Measurements from ENCODE around the gene TNNT2. TPM values are rescaled to one million over a fixed set of nuclear protein-coding genes. Genes with fewer than 3 reads are reported as not detected.
A peak's percentile ranks its signal among the peaks of the same experiment; 100 is the strongest.

The TNNT2 gene
- total and polyA plus RNA-seq, 4 donors, result 0.17 to 0.28 (median 0.25) TPM; not detected in 1

DNA sequence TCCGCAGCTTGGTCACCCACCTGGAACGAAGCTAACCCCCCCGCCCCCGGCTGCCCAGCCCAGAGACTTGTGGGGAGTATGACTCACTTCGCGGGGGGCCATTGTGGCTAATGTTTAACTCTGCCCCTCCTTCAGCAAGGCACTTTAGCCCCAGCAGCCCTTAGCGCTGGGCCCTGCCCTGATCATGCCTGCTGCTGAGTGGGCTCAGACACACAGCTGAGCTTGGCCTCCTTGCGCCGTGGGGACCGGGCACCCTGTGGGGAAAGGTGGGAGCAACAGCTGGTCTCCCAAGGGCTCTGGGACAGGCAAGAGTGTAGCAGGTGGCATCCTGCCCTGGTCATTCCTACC, 28.0 kb upstream of the TNNT2 start:
- WGBS, result 58% methylated on average over 10 of the region's 10 CpGs
- peak; percentile 46 for DNase-seq (ENCODE audit: low spot score)

DNA sequence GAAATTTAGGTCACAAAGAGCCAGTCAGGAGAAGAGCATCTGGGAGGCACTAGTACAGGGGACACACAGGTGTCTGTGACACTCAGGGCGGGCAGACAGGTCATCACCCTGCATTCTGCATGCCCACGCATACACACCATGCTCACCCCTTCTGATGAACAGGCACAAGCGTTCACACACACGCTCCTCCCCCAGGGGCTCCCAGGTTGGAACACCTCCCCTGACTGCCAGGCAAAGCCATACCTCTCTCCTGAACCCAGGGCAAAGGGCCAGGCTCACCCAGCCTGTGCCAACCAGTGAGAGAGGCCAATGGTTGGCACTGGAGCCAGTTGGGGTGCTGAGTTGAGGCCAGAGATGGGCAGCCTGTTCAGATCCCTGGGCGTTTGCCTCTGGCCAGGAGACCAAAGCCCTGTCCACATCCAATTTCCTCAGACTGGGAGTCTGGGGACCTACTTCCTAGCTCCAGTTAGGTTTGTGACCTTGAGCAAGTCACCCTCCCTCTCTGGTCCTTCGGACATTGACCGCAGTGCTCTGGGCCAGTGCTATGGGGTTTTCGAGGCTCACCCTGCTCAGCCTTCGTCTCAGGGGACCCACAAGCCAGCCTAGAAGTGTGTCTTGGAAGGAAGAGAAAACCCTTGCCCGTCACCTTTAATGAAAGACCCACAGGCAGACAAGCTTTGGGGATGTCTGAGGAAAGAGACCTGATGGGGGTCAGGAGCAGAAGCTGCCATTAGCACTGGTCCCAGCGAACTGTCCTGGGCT, 27.4 kb upstream of the TNNT2 start:
- Histone ChIP-seq H3K9me3 (ENCODE audit: control insufficient read depth in 4 of 4, low read length in 3 of 4) (no peaks in the 10 kb centered on the region), H3K4me1 (ENCODE audit: control insufficient read depth in 4 of 4, insufficient read depth in 4 of 4, low read length in 3 of 4) (peaks cover 11 to 32% (median 18%) of the 10 kb centered on the region in 4 donors), H3K36me3 (ENCODE audit: control insufficient read depth in 4 of 4, insufficient read depth in 3 of 4, low read depth in 1 of 4, low read length in 3 of 4) (peaks cover 0 to 3% (median 0%) of the 10 kb centered on the region in 4 donors), H3K4me3 (ENCODE audit: low read depth in 1 of 3, low read length in 3 of 3) (no peak overlapping the region), H3K9ac (ENCODE audit: low read depth in 1 of 2, low read length in 2 of 2) (no peak overlapping the region), H3K27me3 (ENCODE audit: control insufficient read depth in 4 of 4, insufficient read depth in 4 of 4, low read length in 3 of 4) (no peaks in the 10 kb centered on the region), H3K27ac (ENCODE audit: low read depth in 1 of 2, low read length in 2 of 2) (peak overlapping the region; percentile 5 to 52)
- TF ChIP-seq RXRA (IDR thresholded peaks at IDR 0.05) (peak in 1 of 2 donors; percentile 35), HNF4A (conservative IDR thresholded peaks at IDR 0.05) (peak in 1 of 2 donors; percentile 53)
- TF ChIP-seq, protein P1, sequence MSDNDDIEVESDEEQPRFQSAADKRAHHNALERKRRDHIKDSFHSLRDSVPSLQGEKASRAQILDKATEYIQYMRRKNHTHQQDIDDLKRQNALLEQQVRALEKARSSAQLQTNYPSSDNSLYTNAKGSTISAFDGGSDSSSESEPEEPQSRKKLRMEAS (IDR thresholded peaks at IDR 0.05), result no peak
- 64% methylated on average over 11 of the region's 11 CpGs for WGBS
- no peak for DNase-seq (ENCODE audit: low spot score)

More for the DNA sequence above, 28.0 kb upstream of the TNNT2 start:
- Histone ChIP-seq H3K27me3 (ENCODE audit: control insufficient read depth in 4 of 4, insufficient read depth in 4 of 4, low read length in 3 of 4) (no peaks in the 10 kb centered on the region), H3K9me3 (ENCODE audit: control insufficient read depth in 4 of 4, low read length in 3 of 4) (no peaks in the 10 kb centered on the region), H3K4me1 (ENCODE audit: control insufficient read depth in 4 of 4, insufficient read depth in 4 of 4, low read length in 3 of 4) (peaks cover 7 to 27% (median 13%) of the 10 kb centered on the region in 4 donors), H3K36me3 (ENCODE audit: control insufficient read depth in 4 of 4, insufficient read depth in 3 of 4, low read depth in 1 of 4, low read length in 3 of 4) (peaks cover 0 to 3% (median 0%) of the 10 kb centered on the region in 4 donors), H3K9ac (ENCODE audit: low read depth in 1 of 2, low read length in 2 of 2) (no peak overlapping the region), H3K27ac (ENCODE audit: low read depth in 1 of 2, low read length in 2 of 2) (peak overlapping the region; percentile 5 to 52), H3K4me3 (ENCODE audit: low read depth in 1 of 3, low read length in 3 of 3) (no peak overlapping the region)
- no peak for TF ChIP-seq GABPA (IDR thresholded peaks at IDR 0.05 in 1 of 2, conservative IDR thresholded peaks at IDR 0.05 in 1 of 2)
- TF ChIP-seq JUND (IDR thresholded peaks at IDR 0.05), result peak in 1 of 2 donors; percentile 65

DNA sequence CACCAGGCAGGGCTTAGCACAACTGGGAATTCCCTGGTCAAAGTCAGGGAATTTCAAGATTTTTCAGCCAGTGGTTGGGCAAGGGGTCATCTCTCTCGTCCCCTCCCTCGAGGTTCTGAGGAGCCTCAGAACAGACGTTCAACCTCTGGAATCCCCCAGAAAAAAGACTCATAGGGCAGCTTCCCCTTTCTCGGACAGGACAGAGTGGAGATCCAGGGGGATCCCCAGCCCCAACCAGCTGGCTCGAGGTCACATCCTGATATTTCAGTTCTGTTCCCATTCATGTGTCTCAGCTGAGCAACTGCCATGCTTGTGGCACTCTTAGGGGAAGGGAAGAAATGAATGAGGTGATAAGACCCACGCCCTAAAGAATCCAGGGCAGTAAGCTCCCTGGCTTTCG, 26.6 kb upstream of the TNNT2 start:
- H3K9ac ChIP-seq (ENCODE audit: low read depth in 1 of 2, low read length in 2 of 2), result no peak overlapping the region
- H3K9me3 ChIP-seq (ENCODE audit: control insufficient read depth in 4 of 4, low read length in 3 of 4), result no peaks in the 10 kb centered on the region
- H3K4me3 ChIP-seq (ENCODE audit: low read depth in 1 of 3, low read length in 3 of 3), result no peak overlapping the region
- peaks cover 11 to 39% (median 22%) of the 10 kb centered on the region in 4 donors for H3K4me1 ChIP-seq (ENCODE audit: control insufficient read depth in 4 of 4, insufficient read depth in 4 of 4, low read length in 3 of 4)
- TF ChIP-seq, protein P1 (IDR thresholded peaks at IDR 0.05), result no peak
- TF ChIP-seq JUND (IDR thresholded peaks at IDR 0.05) (no peak), HNF4A (conservative IDR thresholded peaks at IDR 0.05) (no peak), HNF4G (IDR thresholded peaks at IDR 0.05) (no peak), RXRA (IDR thresholded peaks at IDR 0.05) (no peak)
- TF ChIP-seq, protein P2, sequence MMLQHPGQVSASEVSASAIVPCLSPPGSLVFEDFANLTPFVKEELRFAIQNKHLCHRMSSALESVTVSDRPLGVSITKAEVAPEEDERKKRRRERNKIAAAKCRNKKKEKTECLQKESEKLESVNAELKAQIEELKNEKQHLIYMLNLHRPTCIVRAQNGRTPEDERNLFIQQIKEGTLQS (IDR thresholded peaks at IDR 0.05), result no peak
- H3K27me3 ChIP-seq (ENCODE audit: control insufficient read depth in 4 of 4, insufficient read depth in 4 of 4, low read length in 3 of 4), result no peaks in the 10 kb centered on the region
- DNase-seq (ENCODE audit: low spot score), result no peak
- WGBS, result 59% methylated on average over 7 of the region's 7 CpGs
- H3K36me3 ChIP-seq (ENCODE audit: control insufficient read depth in 4 of 4, insufficient read depth in 3 of 4, low read depth in 1 of 4, low read length in 3 of 4), result peaks cover 0 to 3% (median 0%) of the 10 kb centered on the region in 4 donors
- H3K27ac ChIP-seq (ENCODE audit: low read depth in 1 of 2, low read length in 2 of 2), result peak overlapping the region in 1 of 2 donors; percentile 31

DNA sequence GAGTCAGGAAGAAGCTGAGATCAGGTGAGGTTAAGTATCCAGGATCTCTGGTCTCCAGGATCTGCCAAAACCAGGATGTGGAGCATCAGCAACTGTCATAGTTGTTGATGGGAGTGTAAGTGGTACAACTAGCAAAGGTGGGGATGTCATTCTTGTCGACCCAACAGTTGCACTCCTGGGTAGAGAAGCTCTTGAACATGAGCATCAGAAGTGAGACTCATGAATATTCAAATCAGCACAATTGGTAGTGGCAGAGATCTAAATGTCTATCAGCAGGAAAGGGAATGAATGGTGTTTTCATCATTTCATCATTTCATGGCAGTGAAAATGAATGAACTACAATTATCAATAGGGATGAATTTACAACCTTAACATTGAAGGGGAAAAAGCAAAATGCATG, 25.9 kb upstream of the TNNT2 start:
- no peaks in the 10 kb centered on the region for H3K9me3 ChIP-seq (ENCODE audit: control insufficient read depth in 4 of 4, low read length in 3 of 4)
- no peak overlapping the region for H3K27ac ChIP-seq (ENCODE audit: low read depth in 1 of 2, low read length in 2 of 2)
- H3K36me3 ChIP-seq (ENCODE audit: control insufficient read depth in 4 of 4, insufficient read depth in 3 of 4, low read depth in 1 of 4, low read length in 3 of 4), result peaks cover 0 to 3% (median 0%) of the 10 kb centered on the region in 4 donors
- no peak overlapping the region for H3K9ac ChIP-seq (ENCODE audit: low read depth in 1 of 2, low read length in 2 of 2)
- no peak for DNase-seq (ENCODE audit: low spot score)
- peaks cover 14 to 46% (median 28%) of the 10 kb centered on the region in 4 donors for H3K4me1 ChIP-seq (ENCODE audit: control insufficient read depth in 4 of 4, insufficient read depth in 4 of 4, low read length in 3 of 4)
- no peak overlapping the region for H3K4me3 ChIP-seq (ENCODE audit: low read depth in 1 of 3, low read length in 3 of 3)
- WGBS, result 80% methylated on average over 1 of the region's 1 CpG
- no peaks in the 10 kb centered on the region for H3K27me3 ChIP-seq (ENCODE audit: control insufficient read depth in 4 of 4, insufficient read depth in 4 of 4, low read length in 3 of 4)
- TF ChIP-seq, protein P1 (IDR thresholded peaks at IDR 0.05), result no peak
- TF ChIP-seq RXRA (IDR thresholded peaks at IDR 0.05) (no peak), TAF1 (conservative IDR thresholded peaks at IDR 0.05) (no peak), GABPA (IDR thresholded peaks at IDR 0.05 in 1 of 2, conservative IDR thresholded peaks at IDR 0.05 in 1 of 2) (no peak), NR2F2 (IDR thresholded peaks at IDR 0.05) (no peak), FOXA2 (IDR thresholded peaks at IDR 0.05) (no peak), RAD21 (IDR thresholded peaks at IDR 0.05) (no peak), EGR1 (IDR thresholded peaks at IDR 0.05; ENCODE audit: low read depth in 2 of 2) (no peak), HNF4A (conservative IDR thresholded peaks at IDR 0.05) (no peak), SP1 (IDR thresholded peaks at IDR 0.05) (no peak), FOXA1 (IDR thresholded peaks at IDR 0.05) (no peak), JUND (IDR thresholded peaks at IDR 0.05) (no peak)
- TF ChIP-seq, protein P3, sequence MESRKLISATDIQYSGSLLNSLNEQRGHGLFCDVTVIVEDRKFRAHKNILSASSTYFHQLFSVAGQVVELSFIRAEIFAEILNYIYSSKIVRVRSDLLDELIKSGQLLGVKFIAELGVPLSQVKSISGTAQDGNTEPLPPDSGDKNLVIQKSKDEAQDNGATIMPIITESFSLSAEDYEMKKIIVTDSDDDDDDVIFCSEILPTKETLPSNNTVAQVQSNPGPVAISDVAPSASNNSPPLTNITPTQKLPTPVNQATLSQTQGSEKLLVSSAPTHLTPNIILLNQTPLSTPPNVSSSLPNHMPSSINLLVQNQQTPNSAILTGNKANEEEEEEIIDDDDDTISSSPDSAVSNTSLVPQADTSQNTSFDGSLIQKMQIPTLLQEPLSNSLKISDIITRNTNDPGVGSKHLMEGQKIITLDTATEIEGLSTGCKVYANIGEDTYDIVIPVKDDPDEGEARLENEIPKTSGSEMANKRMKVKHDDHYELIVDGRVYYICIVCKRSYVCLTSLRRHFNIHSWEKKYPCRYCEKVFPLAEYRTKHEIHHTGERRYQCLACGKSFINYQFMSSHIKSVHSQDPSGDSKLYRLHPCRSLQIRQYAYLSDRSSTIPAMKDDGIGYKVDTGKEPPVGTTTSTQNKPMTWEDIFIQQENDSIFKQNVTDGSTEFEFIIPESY (IDR thresholded peaks at IDR 0.05), result no peak
- TF ChIP-seq, protein P4, sequence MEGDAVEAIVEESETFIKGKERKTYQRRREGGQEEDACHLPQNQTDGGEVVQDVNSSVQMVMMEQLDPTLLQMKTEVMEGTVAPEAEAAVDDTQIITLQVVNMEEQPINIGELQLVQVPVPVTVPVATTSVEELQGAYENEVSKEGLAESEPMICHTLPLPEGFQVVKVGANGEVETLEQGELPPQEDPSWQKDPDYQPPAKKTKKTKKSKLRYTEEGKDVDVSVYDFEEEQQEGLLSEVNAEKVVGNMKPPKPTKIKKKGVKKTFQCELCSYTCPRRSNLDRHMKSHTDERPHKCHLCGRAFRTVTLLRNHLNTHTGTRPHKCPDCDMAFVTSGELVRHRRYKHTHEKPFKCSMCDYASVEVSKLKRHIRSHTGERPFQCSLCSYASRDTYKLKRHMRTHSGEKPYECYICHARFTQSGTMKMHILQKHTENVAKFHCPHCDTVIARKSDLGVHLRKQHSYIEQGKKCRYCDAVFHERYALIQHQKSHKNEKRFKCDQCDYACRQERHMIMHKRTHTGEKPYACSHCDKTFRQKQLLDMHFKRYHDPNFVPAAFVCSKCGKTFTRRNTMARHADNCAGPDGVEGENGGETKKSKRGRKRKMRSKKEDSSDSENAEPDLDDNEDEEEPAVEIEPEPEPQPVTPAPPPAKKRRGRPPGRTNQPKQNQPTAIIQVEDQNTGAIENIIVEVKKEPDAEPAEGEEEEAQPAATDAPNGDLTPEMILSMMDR (IDR thresholded peaks at IDR 0.05; ENCODE audit: low read depth, low read length, missing input control), result no peak
- TF ChIP-seq, protein P2 (IDR thresholded peaks at IDR 0.05), result no peak
